ENCODE measurements around the gene GRM1. TPM values are rescaled to one million over a fixed set of nuclear protein-coding genes. Genes with fewer than 3 reads are reported as not detected.

The GRM1 gene
- total and polyA plus RNA-seq, 9 of the 15 experiments (the other 6 are each of a cell fraction or from before 2014, with no cell fraction given), result not detected

- H3K9ac ChIP-seq (ENCODE audit: insufficient read depth in 1 of 2, low read depth in 2 of 2, low read length in 2 of 2), result no peak overlapping the region
- no peak for DNase-seq (ENCODE audit: extremely low read depth in 1 of 4, low spot score in 3 of 4)
- intact Hi-C loops (cut with micrococcal nuclease) (no loop called here), in situ Hi-C loops (cut with MboI) (no loop called here)
- CTCF ChIA-PET (ENCODE audit: low intra/inter-chr PET ratio), result no interaction called here
- no peaks in the 10 kb centered on the region for H3K36me3 ChIP-seq (ENCODE audit: control insufficient read depth, insufficient read depth, low read length)
- H3K79me2 ChIP-seq (ENCODE audit: control insufficient read depth, insufficient read depth, low read length), result no peaks in the 10 kb centered on the region
- no peak for TF ChIP-seq ELF4 (CRISPR knock-in tag; IDR thresholded peaks at IDR 0.05)
- no peak overlapping the region for H2AFZ ChIP-seq (ENCODE audit: low read depth, low read length)
- ATAC-seq, result no peak
- no peak overlapping the region for H3K27ac ChIP-seq (ENCODE audit: extremely low read depth, low read depth, low read length)
- H3K4me2 ChIP-seq (ENCODE audit: insufficient read depth, low read length), result no peak overlapping the region
- H3K4me1 ChIP-seq (replicated peaks in 1 of 2; ENCODE audit: control insufficient read depth in 2 of 2, insufficient read depth in 2 of 2, low read length in 2 of 2), result peaks cover 0 to 6% of the 10 kb centered on the region in 2 experiments; a peak in 2 of 5 replicates
- no peak overlapping the region for H3K4me3 ChIP-seq
- no TSS peak for BruUV-seq (replicated peaks)
- H3K9me1 ChIP-seq (ENCODE audit: control insufficient read depth, insufficient read depth, low read length), result peaks cover 2% of the 10 kb centered on the region
- no peak for FAIRE-seq
- POLR2A ChIA-PET, result no interaction called here
- no peaks in the 10 kb centered on the region for H4K20me1 ChIP-seq (replicated peaks; ENCODE audit: control insufficient read depth, insufficient read depth, low read length)
- 0% methylated on average over 4 of the region's 4 CpGs for WGBS (ENCODE audit: insufficient coverage, low coverage, missing lambda C conversion rate)
- H3K27me3 ChIP-seq (ENCODE audit: control insufficient read depth in 2 of 2, insufficient read depth in 2 of 2, low read length in 2 of 2), result peaks cover 3 to 25% of the 10 kb centered on the region in 2 experiments; a peak in 3 of 5 replicates
- H3K9me3 ChIP-seq (replicated peaks; ENCODE audit: control insufficient read depth, insufficient read depth, low read depth, low read length), result no peaks in the 10 kb centered on the region
Observed at GRCh38 chr6:146032387-146032786, 3.5 kb downstream of the GRM1 start.

- Histone ChIP-seq H3K9ac (ENCODE audit: insufficient read depth in 1 of 2, low read depth in 2 of 2, low read length in 2 of 2) (no peak overlapping the region), H3K79me2 (ENCODE audit: control insufficient read depth, insufficient read depth, low read length) (no peaks in the 10 kb centered on the region), H2AFZ (ENCODE audit: low read depth, low read length) (no peak overlapping the region), H3K27ac (ENCODE audit: extremely low read depth, low read depth, low read length) (no peak overlapping the region), H3K4me2 (ENCODE audit: insufficient read depth, low read length) (no peak overlapping the region), H3K9me3 (replicated peaks; ENCODE audit: control insufficient read depth, insufficient read depth, low read depth, low read length) (no peaks in the 10 kb centered on the region), H3K27me3 (ENCODE audit: control insufficient read depth in 2 of 2, insufficient read depth in 2 of 2, low read length in 2 of 2) (no peaks in the 10 kb centered on the region), H4K20me1 (replicated peaks; ENCODE audit: control insufficient read depth, insufficient read depth, low read length) (no peaks in the 10 kb centered on the region), H3K9me1 (ENCODE audit: control insufficient read depth, insufficient read depth, low read length) (no peaks in the 10 kb centered on the region), H3K36me3 (ENCODE audit: control insufficient read depth, insufficient read depth, low read length) (no peaks in the 10 kb centered on the region), H3K4me3 (no peak overlapping the region), H3K4me1 (replicated peaks in 1 of 2; ENCODE audit: control insufficient read depth in 2 of 2, insufficient read depth in 2 of 2, low read length in 2 of 2) (no peaks in the 10 kb centered on the region)
- CTCF ChIA-PET (ENCODE audit: low intra/inter-chr PET ratio), result no interaction called here
- in situ Hi-C loops (cut with MboI), result no loop called here
- intact Hi-C loops (cut with micrococcal nuclease), result loop anchor here (2.0 to 10.0 kb wide), 2 partner anchors 660 to 734 kb away; no protein-coding TSS in a partner anchor
- WGBS (ENCODE audit: insufficient coverage, low coverage, missing lambda C conversion rate), result 0% methylated on average over 1 of the region's 1 CpG
- ATAC-seq (no peak), DNase-seq (ENCODE audit: extremely low read depth in 1 of 4, low spot score in 3 of 4) (no peak), FAIRE-seq (no peak)
- no TSS peak for BruUV-seq (replicated peaks)
- POLR2A ChIA-PET, result interaction anchor here (1.6 kb wide), 1 partner anchor 15 kb away, joined by 3 read pairs; no protein-coding TSS in a partner anchor
- TF ChIP-seq ETV5 (CRISPR knock-in tag; IDR thresholded peaks at IDR 0.05; ENCODE audit: low read depth) (no peak), TSHZ1 (CRISPR knock-in tag; IDR thresholded peaks at IDR 0.05) (no peak), FOXO4 (CRISPR knock-in tag; IDR thresholded peaks at IDR 0.05) (no peak), BMI1 (IDR thresholded peaks at IDR 0.05; ENCODE audit: low read length) (no peak), HBP1 (CRISPR knock-in tag; IDR thresholded peaks at IDR 0.05) (no peak), KLF1 (tag; IDR thresholded peaks at IDR 0.05) (no peak), HMGN3 (IDR thresholded peaks at IDR 0.05; ENCODE audit: borderline replicate concordance, extremely low read depth, insufficient read length, low read depth, low read length) (no peak), KAT7 (CRISPR knock-in tag; IDR thresholded peaks at IDR 0.05; ENCODE audit: borderline replicate concordance) (no peak), ZKSCAN8 (CRISPR knock-in tag; IDR thresholded peaks at IDR 0.05) (no peak)
Observed at GRCh38 chr6:146040360-146040759, 11.5 kb downstream of the GRM1 start.
